ENCODE results near the gene PDE4D.

Gene PDE4D

GRCh38 chr5:58946230-58946629 is 947.3 kb downstream of the PDE4D start:
- H3K4me3 ChIP-seq (ENCODE audit: low read length) = no peak overlapping the region
- no peak for DNase-seq (ENCODE audit: low read depth)
- TF ChIP-seq, protein P1, sequence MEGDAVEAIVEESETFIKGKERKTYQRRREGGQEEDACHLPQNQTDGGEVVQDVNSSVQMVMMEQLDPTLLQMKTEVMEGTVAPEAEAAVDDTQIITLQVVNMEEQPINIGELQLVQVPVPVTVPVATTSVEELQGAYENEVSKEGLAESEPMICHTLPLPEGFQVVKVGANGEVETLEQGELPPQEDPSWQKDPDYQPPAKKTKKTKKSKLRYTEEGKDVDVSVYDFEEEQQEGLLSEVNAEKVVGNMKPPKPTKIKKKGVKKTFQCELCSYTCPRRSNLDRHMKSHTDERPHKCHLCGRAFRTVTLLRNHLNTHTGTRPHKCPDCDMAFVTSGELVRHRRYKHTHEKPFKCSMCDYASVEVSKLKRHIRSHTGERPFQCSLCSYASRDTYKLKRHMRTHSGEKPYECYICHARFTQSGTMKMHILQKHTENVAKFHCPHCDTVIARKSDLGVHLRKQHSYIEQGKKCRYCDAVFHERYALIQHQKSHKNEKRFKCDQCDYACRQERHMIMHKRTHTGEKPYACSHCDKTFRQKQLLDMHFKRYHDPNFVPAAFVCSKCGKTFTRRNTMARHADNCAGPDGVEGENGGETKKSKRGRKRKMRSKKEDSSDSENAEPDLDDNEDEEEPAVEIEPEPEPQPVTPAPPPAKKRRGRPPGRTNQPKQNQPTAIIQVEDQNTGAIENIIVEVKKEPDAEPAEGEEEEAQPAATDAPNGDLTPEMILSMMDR (IDR thresholded peaks at IDR 0.05; ENCODE audit: insufficient read depth, low read depth, low read length, missing control alignments) = no peak

DNA sequence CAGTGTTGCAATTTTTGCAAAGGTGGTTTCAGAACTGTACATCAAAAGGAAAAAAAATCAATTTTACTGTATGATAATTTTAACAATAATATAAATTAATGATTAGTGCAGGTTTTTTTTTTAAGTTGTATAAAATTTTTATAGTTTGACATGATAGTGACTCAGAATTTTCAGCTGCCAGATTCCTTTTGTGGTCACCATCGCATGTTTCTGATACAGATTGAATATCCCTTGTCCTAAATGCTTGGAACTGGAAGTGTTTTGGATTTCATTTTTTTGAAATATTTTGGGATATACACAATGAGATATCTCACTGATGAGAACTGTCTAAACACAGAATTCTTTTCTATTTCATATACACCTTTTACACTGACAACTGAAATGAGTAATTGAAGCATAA is 949.3 kb downstream of the PDE4D start:
- no peak overlapping the region for H3K4me3 ChIP-seq (ENCODE audit: low read length)
- TF ChIP-seq, protein P1 (IDR thresholded peaks at IDR 0.05; ENCODE audit: insufficient read depth, low read depth, low read length, missing control alignments) = no peak
- DNase-seq (ENCODE audit: low read depth) = no peak

GRCh38 chr5:58940446-58940845 is 953.1 kb downstream of the PDE4D start:
- TF ChIP-seq, protein P1 (IDR thresholded peaks at IDR 0.05; ENCODE audit: insufficient read depth, low read depth, low read length, missing control alignments) = no peak
- no peak for DNase-seq (ENCODE audit: low read depth)
- no peak overlapping the region for H3K4me3 ChIP-seq (ENCODE audit: low read length)

- DNase-seq (ENCODE audit: low read depth) = no peak
- no peak overlapping the region for H3K4me3 ChIP-seq (ENCODE audit: low read length)
- TF ChIP-seq, protein P1 (IDR thresholded peaks at IDR 0.05; ENCODE audit: insufficient read depth, low read depth, low read length, missing control alignments) = no peak
Observed at GRCh38 chr5:58939664-58940063, 953.9 kb downstream of the PDE4D start.

GRCh38 chr5:58938563-58939424 is 954.7 kb downstream of the PDE4D start:
- no peak overlapping the region for H3K4me3 ChIP-seq (ENCODE audit: low read length)
- DNase-seq (ENCODE audit: low read depth) = no peak
- TF ChIP-seq, protein P1 (IDR thresholded peaks at IDR 0.05; ENCODE audit: insufficient read depth, low read depth, low read length, missing control alignments) = no peak

DNA sequence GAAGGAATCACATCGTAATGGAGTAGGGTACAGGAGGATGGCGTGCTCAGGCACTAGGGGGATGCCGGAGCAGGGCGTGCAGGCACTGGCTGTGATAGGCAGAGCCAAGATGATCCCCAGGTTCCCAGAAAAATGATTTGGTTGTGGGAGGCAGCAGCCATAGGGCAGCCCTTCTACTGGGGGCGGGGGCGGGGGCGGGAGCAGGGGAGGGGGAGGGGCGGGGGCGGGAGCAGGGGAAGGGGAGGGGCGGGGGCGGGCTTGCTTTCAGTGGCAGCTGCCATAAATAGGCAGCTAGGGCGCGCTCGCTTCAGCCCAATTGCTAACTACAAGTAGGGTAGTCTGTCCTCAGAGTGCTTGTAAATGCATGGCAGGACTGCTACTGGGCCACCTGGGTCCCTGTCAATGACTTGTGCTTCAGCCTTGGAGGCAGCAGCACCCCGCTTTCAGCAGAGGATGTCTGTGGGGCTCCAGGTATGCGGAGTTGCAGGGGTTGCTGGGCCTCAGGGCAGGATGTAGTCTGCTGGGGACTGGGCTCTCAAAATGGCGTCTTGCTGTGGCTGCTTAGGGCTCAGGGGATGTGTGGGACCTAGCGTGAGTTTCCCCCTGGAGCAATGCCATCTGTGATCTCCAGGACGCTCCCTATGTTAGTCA is 956.4 kb downstream of the PDE4D start:
- DNase-seq (ENCODE audit: low read depth) = no peak
- TF ChIP-seq, protein P1 (IDR thresholded peaks at IDR 0.05; ENCODE audit: insufficient read depth, low read depth, low read length, missing control alignments) = no peak
- H3K4me3 ChIP-seq (ENCODE audit: low read length) = no peak overlapping the region

All from epithelial cell of esophagus (primary cell).